ENCODE results near the gene TCEANC2.

GRCh38 chr1:54122135-54122751 lies 68.8 kb downstream of the TCEANC2 start:
- TF ChIP-seq, protein P1, sequence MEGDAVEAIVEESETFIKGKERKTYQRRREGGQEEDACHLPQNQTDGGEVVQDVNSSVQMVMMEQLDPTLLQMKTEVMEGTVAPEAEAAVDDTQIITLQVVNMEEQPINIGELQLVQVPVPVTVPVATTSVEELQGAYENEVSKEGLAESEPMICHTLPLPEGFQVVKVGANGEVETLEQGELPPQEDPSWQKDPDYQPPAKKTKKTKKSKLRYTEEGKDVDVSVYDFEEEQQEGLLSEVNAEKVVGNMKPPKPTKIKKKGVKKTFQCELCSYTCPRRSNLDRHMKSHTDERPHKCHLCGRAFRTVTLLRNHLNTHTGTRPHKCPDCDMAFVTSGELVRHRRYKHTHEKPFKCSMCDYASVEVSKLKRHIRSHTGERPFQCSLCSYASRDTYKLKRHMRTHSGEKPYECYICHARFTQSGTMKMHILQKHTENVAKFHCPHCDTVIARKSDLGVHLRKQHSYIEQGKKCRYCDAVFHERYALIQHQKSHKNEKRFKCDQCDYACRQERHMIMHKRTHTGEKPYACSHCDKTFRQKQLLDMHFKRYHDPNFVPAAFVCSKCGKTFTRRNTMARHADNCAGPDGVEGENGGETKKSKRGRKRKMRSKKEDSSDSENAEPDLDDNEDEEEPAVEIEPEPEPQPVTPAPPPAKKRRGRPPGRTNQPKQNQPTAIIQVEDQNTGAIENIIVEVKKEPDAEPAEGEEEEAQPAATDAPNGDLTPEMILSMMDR (conservative IDR thresholded peaks at IDR 0.05; ENCODE audit: low read depth in 2 of 2): no peak
- TF ChIP-seq EZH2phosphoT487 (IDR thresholded peaks at IDR 0.05; ENCODE audit: unreplicated experiment) (no peak), EZH2 (IDR thresholded peaks at IDR 0.05; ENCODE audit: low read depth, unreplicated experiment) (no peak), POLR2AphosphoS5 (IDR thresholded peaks at IDR 0.05; ENCODE audit: low read depth) (no peak), STAT1 (IDR thresholded peaks at IDR 0.05; ENCODE audit: unreplicated experiment) (no peak), JUNB (IDR thresholded peaks at IDR 0.05; ENCODE audit: unreplicated experiment) (no peak), CREB1 (CRISPR knock-in tag; IDR thresholded peaks at IDR 0.05; ENCODE audit: low read depth) (no peak), ZNF114 (CRISPR knock-in tag; IDR thresholded peaks at IDR 0.05) (no peak), NANOG (IDR thresholded peaks at IDR 0.05; ENCODE audit: borderline replicate concordance) (no peak)
- TF ChIP-seq, protein P2, sequence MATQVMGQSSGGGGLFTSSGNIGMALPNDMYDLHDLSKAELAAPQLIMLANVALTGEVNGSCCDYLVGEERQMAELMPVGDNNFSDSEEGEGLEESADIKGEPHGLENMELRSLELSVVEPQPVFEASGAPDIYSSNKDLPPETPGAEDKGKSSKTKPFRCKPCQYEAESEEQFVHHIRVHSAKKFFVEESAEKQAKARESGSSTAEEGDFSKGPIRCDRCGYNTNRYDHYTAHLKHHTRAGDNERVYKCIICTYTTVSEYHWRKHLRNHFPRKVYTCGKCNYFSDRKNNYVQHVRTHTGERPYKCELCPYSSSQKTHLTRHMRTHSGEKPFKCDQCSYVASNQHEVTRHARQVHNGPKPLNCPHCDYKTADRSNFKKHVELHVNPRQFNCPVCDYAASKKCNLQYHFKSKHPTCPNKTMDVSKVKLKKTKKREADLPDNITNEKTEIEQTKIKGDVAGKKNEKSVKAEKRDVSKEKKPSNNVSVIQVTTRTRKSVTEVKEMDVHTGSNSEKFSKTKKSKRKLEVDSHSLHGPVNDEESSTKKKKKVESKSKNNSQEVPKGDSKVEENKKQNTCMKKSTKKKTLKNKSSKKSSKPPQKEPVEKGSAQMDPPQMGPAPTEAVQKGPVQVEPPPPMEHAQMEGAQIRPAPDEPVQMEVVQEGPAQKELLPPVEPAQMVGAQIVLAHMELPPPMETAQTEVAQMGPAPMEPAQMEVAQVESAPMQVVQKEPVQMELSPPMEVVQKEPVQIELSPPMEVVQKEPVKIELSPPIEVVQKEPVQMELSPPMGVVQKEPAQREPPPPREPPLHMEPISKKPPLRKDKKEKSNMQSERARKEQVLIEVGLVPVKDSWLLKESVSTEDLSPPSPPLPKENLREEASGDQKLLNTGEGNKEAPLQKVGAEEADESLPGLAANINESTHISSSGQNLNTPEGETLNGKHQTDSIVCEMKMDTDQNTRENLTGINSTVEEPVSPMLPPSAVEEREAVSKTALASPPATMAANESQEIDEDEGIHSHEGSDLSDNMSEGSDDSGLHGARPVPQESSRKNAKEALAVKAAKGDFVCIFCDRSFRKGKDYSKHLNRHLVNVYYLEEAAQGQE (IDR thresholded peaks at IDR 0.05; ENCODE audit: unreplicated experiment): no peak
